Measurements from ENCODE around the gene PRXL2C. TPM values are rescaled to one million over a fixed set of nuclear protein-coding genes. Genes with fewer than 3 reads are reported as not detected.

PRXL2C gene
- total RNA-seq, 1 experiment from 2014 or later = 15.2 TPM

- DNase-seq (peak; percentile 30), ATAC-seq (no peak)
- ChIA-PET POLR2A (ENCODE audit: unreplicated experiment) (interaction anchor here (0.6 kb wide), 1 partner anchor 102 kb away, joined by 5 read pairs; no protein-coding TSS in a partner anchor), CTCF (no interaction called here)
- H3K36me3 ChIP-seq (ENCODE audit: low read depth, low read length) = no peaks in the 10 kb centered on the region
- H3K27ac ChIP-seq (ENCODE audit: low read length) = no peak overlapping the region
- peaks cover 25% of the 10 kb centered on the region for H3K79me2 ChIP-seq (ENCODE audit: low read length)
- H3F3A ChIP-seq (ENCODE audit: low read length, unreplicated experiment) = no peaks in the 10 kb centered on the region
- intact Hi-C loops (cut with micrococcal nuclease) = no loop called here
- H3K9me2 ChIP-seq (replicated peaks; ENCODE audit: low read length) = no peaks in the 10 kb centered on the region
- H3K27me3 ChIP-seq (ENCODE audit: low read length) = no peaks in the 10 kb centered on the region
- TF ChIP-seq EZH2phosphoT487 (IDR thresholded peaks at IDR 0.05; ENCODE audit: borderline replicate concordance, low read length) (no peak), EZH2 (IDR thresholded peaks at IDR 0.05; ENCODE audit: low read length, unreplicated experiment) (no peak), CTCF (conservative IDR thresholded peaks at IDR 0.05; ENCODE audit: low read depth, low read length) (no peak)
- H2AFZ ChIP-seq (ENCODE audit: low read length) = no peak overlapping the region
- no peak overlapping the region for H3K9ac ChIP-seq (ENCODE audit: low read length)
- H3K4me2 ChIP-seq (ENCODE audit: low read length) = no peak overlapping the region
- peaks cover 28% of the 10 kb centered on the region for H3K4me1 ChIP-seq (ENCODE audit: insufficient read depth, low read length)
- H3K9me3 ChIP-seq (ENCODE audit: low read length) = no peaks in the 10 kb centered on the region
- peaks cover 5% of the 10 kb centered on the region; the same call in 1 of the 2 replicates for H4K20me1 ChIP-seq (ENCODE audit: low read length)
- H3K4me3 ChIP-seq (ENCODE audit: low read length) = no peak overlapping the region
- BruUV-seq (replicated peaks) = no TSS peak
Measured at GRCh38 chr9:96621618-96622017, 33.5 kb downstream of the PRXL2C start.

GRCh38 chr9:96620832-96621269 lies 34.3 kb downstream of the PRXL2C start:
- no peak overlapping the region for H3K9ac ChIP-seq (ENCODE audit: low read length)
- H3K36me3 ChIP-seq (ENCODE audit: low read depth, low read length) = no peaks in the 10 kb centered on the region
- ChIA-PET POLR2A (ENCODE audit: unreplicated experiment) (no interaction called here), CTCF (no interaction called here)
- peaks cover 5% of the 10 kb centered on the region; the same call in 1 of the 2 replicates for H4K20me1 ChIP-seq (ENCODE audit: low read length)
- no TSS peak for BruUV-seq (replicated peaks)
- H3K79me2 ChIP-seq (ENCODE audit: low read length) = peaks cover 32% of the 10 kb centered on the region
- no peaks in the 10 kb centered on the region for H3K9me3 ChIP-seq (ENCODE audit: low read length)
- no peaks in the 10 kb centered on the region for H3K9me2 ChIP-seq (replicated peaks; ENCODE audit: low read length)
- DNase-seq = no peak
- H3K4me1 ChIP-seq (ENCODE audit: insufficient read depth, low read length) = peaks cover 23% of the 10 kb centered on the region
- no peaks in the 10 kb centered on the region for H3K27me3 ChIP-seq (ENCODE audit: low read length)
- intact Hi-C loops (cut with micrococcal nuclease) = no loop called here
- ATAC-seq = no peak
- H3K4me2 ChIP-seq (ENCODE audit: low read length) = no peak overlapping the region
- no peaks in the 10 kb centered on the region for H3F3A ChIP-seq (ENCODE audit: low read length, unreplicated experiment)
- no peak overlapping the region for H3K27ac ChIP-seq (ENCODE audit: low read length)
- H3K4me3 ChIP-seq (ENCODE audit: low read length) = no peak overlapping the region
- H2AFZ ChIP-seq (ENCODE audit: low read length) = no peak overlapping the region
- TF ChIP-seq EZH2phosphoT487 (IDR thresholded peaks at IDR 0.05; ENCODE audit: borderline replicate concordance, low read length) (no peak), CTCF (conservative IDR thresholded peaks at IDR 0.05; ENCODE audit: low read depth, low read length) (no peak), EZH2 (IDR thresholded peaks at IDR 0.05; ENCODE audit: low read length, unreplicated experiment) (no peak)

GRCh38 chr9:96620181-96620514 lies 35.0 kb downstream of the PRXL2C start:
- TSS peak; percentile 54 for BruUV-seq (replicated peaks)
- Histone ChIP-seq H3K9ac (ENCODE audit: low read length) (peak overlapping the region; percentile 31), H3K4me1 (ENCODE audit: insufficient read depth, low read length) (peaks cover 23% of the 10 kb centered on the region), H3K27ac (ENCODE audit: low read length) (peak overlapping the region; percentile 25; the same call in 1 of the 2 replicates), H3K9me3 (ENCODE audit: low read length) (no peaks in the 10 kb centered on the region), H2AFZ (ENCODE audit: low read length) (peak overlapping the region; percentile 94), H3K4me2 (ENCODE audit: low read length) (peak overlapping the region; percentile 79), H3F3A (ENCODE audit: low read length, unreplicated experiment) (no peaks in the 10 kb centered on the region), H4K20me1 (ENCODE audit: low read length) (peaks cover 5% of the 10 kb centered on the region; the same call in 1 of the 2 replicates), H3K79me2 (ENCODE audit: low read length) (peaks cover 39% of the 10 kb centered on the region), H3K4me3 (ENCODE audit: low read length) (peak overlapping the region; percentile 65), H3K36me3 (ENCODE audit: low read depth, low read length) (no peaks in the 10 kb centered on the region), H3K9me2 (replicated peaks; ENCODE audit: low read length) (no peaks in the 10 kb centered on the region), H3K27me3 (ENCODE audit: low read length) (no peaks in the 10 kb centered on the region)
- intact Hi-C loops (cut with micrococcal nuclease) = no loop called here
- ChIA-PET POLR2A (ENCODE audit: unreplicated experiment) (no interaction called here), CTCF (no interaction called here)
- TF ChIP-seq CTCF (conservative IDR thresholded peaks at IDR 0.05; ENCODE audit: low read depth, low read length) = no peak
- no peak for TF ChIP-seq EZH2phosphoT487 (IDR thresholded peaks at IDR 0.05; ENCODE audit: borderline replicate concordance, low read length)
- TF ChIP-seq EZH2 (IDR thresholded peaks at IDR 0.05; ENCODE audit: low read length, unreplicated experiment) = no peak
- DNase-seq (no peak), ATAC-seq (no peak)
